Fibroblast of skin of scalp (primary cell): ENCODE results near the gene FAF1.

Experiments used
- DNase-seq: peaks from one replicate; pipeline ENCODE4 v3.0.0-alpha.2; 2013

FAF1 gene

DNA sequence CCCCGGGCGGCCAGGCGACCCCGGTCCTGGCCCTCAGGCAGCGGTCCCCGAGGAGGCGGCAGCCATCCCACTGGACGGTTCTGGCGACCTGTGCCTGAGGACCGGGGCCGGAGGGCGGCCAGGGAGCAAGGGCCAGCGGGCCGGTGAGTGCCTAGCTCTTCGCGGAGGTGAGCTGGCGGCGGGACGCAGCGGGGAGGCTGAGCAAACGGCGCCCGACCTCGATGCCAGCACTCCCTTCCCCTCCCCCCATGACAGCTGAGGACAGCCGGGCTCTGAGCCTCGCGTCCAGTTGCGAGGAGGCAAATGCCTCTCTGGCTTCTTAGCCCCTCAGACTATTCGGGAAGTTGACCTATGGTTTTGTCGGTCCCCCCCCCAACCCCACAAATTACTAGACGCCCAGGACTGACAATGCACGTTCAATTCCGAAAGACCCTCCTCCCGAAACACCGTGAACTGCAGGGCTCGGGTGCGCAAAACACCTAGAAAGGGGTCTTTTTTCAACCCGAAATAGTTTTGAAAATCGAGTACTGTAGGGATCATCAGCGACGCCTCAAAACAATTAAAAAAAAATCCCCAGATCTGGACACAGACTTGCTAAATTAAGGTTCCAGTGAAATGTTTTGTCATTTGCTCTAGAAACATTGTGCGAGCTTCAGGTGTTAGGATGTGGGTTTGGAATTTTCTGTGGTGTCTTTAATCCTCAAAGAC, 18.2 kb upstream of the FAF1 start:
- peak; percentile 36 for DNase-seq

DNA sequence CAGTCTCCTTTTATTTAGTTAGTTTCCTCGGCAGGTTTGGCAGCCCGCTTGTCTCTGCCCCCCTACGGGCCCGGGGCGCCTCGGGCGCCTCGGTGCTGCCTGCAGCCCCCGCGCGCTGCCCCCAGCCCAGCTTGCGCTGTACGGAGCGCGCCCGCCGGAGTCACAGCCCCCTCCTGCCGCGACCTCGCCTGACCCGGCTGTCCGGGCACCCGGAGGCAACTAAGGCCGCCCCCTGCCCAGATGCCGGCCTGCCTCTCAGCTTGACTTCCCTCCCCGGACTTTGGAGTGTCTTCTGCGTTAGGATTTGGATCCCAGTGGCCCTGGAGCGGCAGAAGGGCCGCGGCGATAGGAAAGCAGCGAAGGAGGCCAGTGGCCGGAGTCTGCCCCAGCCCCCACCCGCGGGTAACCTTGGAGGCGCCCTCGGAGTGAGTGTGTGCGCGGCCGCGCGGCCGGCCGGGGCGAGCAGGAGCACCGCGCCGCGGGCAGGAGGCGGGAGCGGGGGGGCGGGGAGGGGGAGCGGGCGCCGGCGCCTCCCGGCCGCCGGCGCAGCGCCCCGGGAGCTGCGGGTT, 17.6 kb upstream of the FAF1 start:
- peak; percentile 46 for DNase-seq

- peak; percentile 53 for DNase-seq
Measured at GRCh38 chr1:50976890-50977574, 17.0 kb upstream of the FAF1 start.

- no peak for DNase-seq
Measured at GRCh38 chr1:50976111-50976889, 16.2 kb upstream of the FAF1 start.

DNA sequence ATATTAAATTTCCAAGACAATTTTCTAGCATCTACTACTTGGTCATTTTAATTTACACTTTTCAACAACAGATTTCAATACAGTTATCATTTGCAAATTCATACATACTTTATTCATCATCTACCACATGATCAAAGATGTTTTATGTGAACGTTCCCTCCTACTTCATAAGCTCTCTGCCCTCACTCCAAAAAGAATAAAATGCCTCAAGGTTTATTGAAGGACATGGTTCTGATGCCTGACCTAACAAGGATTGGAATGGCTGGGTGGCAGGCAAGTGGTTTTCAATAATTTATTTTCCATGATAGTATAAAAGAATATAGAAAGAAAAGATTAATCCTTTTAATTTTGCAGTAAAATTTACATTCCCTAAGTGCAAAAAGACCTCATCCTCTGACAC, 15.4 kb upstream of the FAF1 start:
- DNase-seq = no peak

- DNase-seq = no peak
Measured at GRCh38 chr1:50974618-50974935, 14.5 kb upstream of the FAF1 start.

GRCh38 chr1:50973875-50974617, 14.0 kb upstream of the FAF1 start:
- no peak for DNase-seq

GRCh38 chr1:50973255-50973654, 13.2 kb upstream of the FAF1 start:
- DNase-seq = no peak

GRCh38 chr1:50972766-50973165, 12.7 kb upstream of the FAF1 start:
- DNase-seq = no peak

DNA sequence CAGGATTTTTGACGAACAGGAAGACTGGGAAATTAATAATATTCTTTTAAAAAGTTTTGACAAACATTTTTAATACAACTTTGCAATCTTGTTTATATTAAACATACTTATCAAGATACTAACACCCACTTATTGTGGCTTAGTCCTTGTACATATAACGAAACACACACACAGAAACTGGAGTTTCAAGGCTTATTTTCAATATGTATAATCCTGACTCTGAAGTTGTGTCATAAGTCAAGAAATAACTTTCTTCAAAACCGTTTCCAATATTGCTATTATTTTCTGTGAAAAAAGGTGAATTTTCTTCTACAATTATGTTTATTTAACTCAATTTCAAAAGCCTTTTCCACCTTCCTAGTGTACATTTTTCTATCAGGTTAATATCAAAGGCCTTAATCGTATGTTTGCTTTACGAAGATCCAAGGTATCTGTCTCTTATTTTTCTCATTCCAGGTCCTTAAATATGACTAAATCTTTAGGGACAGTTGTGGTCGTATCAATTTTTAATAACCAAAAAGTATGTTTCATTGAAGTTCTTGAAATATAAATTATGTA, 11.8 kb upstream of the FAF1 start:
- no peak for DNase-seq

GRCh38 chr1:50970931-50971582, 11.0 kb upstream of the FAF1 start:
- DNase-seq = no peak

GRCh38 chr1:50970509-50970887, 10.4 kb upstream of the FAF1 start:
- DNase-seq = no peak

- peak; percentile 92 for DNase-seq
Measured at GRCh38 chr1:50969611-50970508, 9.8 kb upstream of the FAF1 start, which contains the start of gene CDKN2C. TSS of gene CDKN2C (plus strand) at chr1:50970245. CDS start at chr1:50970369, 124 bp downstream.

DNA sequence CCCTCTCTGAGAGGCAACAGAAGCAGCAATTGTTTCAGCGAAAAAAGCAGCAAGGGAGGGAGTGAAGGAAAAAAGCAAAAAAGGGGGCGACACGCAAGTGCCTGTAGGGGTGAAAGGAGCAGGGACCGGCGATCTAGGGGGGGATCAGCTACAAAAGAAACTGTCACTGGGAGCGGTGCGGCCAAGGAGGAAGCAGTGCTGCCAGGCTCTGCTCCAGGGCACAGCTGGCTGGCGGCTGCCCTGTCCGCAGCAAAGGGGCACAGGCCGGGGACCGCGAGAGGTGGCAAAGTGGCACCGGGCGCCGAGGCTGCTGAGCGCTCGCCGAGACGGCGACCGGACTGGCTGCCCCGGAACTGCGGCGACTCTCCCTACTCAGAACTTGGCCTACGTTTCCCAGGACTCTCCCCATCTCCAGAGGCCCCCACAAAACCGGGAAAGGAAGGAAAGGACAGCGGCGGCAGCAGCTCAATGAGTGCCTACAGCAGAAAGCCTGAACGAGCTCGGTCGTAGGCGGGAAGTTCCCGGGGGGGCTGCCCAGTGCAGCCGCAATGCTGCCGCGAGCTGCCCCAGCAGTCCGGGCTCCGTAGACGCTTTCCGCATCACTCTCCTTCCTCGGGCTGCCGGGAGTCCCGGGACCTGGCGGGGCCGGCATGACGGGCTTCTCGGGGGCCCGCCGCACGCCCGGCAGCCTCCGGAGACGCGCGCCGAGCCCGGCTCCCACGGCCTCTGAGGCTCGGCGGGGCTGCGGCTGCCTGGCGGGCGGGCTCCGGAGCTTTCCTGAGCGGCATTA, 8.9 kb upstream of the FAF1 start:
- peak; percentile 22 for DNase-seq

DNA sequence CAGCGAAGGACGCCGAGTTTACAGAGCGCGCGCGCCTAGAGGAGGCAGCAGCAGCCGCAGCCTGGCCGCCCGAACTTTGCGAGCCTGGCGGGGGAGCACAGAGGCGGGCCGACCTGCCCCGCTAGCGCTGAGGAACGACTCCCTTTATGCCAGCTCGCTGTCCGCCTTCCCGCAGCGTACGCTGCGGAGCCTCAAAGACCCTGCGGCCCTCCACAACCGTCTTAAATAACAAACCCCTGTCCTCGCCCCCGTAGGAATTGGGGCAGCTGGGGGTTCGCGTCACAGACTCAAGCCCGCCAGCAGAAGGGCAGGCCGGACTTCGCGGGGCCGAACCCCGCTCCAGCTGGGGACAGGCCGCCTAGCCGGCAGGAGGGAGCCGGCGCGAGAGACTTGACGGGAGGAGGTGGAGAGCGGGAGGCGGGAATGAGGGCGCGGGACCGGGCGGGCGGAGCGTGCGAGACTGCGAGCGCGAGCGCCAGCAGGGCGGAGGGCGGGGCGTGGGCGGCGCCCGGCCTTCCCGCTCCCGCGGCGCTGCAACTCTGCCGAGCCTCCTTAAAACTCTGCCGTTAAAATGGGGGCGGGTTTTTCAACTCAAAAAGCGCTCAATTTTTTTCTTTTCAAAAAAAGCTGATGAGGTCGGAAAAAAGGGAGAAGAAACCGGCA, 8.2 kb upstream of the FAF1 start:
- peak; percentile 92 for DNase-seq

GRCh38 chr1:50967416-50968157, 7.5 kb upstream of the FAF1 start:
- DNase-seq = no peak

DNA sequence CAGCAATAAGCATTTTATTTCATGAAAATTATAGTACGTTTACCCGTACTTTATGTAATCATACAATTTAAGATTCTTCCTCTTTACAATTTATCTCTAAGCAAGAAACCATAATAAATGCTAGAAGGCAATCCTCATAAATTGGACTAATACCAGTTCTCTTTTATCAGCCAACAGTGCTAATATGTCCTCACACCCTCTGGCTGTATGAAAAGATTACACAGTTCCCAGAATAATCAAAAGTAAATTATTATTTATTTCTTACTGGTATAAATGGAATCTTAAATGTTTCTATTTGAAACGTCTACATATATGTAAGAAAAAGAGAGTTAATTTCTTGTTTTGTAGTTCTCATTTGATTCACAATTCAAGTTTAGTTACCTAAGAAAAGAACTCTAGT, 6.9 kb upstream of the FAF1 start:
- no peak for DNase-seq

DNA sequence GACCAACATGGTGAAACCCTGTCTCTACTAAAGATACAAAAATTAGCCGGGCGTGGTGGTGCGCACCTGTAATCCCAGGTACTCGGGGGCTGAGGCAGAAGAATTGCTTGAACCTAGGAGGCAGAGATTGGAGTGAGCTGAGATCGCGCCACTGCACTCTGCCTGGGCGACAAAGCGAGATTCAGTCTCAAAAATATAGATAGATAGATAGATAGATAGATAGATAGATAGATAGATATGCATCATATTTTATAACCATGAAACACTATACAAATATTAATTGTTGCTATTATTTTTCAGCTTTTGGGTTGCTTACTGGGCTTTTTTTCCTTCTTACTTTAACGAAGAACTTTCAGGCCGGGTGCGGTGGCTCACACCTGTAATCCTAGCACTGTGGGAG, 4.8 kb upstream of the FAF1 start:
- DNase-seq = no peak
